Fibroblast of lung (primary cell): Measurements from ENCODE around the gene THPO.

Experiments used
- EZH2 ChIP-seq: IDR thresholded peaks from 2 replicates; pipeline ENCODE4 v1.5.1; 2012; ENCODE audit warnings: low read length, control low read depth, mild to moderate bottlenecking; ENCODE audit errors: missing control alignments
- TF ChIP-seq, protein P1 (sequence below), 2 donors: IDR thresholded peaks in 1 of 2; conservative IDR thresholded peaks in 1 of 2; 1 replicate in 1 of 2; 2 replicates in 1 of 2; pipeline ENCODE4 v1.5.1; 2011 to 2012; ENCODE audit warnings: low read length in 2 of 2, control low read depth in 1 of 2, inconsistent platforms in 1 of 2, low read depth in 1 of 2, mild to moderate bottlenecking in 1 of 2

DNA sequence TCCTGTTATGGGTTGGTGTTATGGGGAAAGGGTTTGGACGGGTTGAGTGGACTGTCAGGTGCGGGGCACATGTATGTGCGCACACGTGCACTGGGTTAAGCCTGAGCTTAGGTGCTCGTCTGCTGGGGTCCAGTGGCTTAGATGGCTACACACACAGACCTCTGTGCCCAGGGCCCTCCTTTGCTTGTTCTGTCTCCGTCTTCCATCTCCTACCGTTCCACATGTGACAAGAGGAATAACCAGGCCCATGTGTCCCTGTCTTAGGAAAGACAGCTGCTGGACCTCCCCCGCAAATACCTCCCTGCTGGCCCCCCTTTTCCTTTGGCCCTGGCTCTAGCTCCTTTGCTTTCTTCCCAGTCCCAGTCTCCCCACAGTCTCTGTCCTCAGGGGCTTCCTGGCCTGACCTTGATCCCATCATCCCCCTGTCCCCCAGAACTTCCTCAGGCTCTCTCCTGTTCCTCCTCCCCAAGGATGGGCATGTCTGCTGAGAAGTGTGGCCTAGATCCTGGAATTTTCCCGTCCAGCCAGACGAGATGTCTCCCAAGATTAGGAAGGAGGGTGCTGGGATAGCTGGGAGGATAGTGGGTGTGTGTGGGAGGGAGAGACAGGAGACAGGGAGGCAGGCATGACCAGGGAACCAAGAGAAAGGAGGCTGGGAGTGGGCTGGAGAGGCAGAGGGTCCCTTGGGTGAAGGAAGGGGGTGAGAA is 797 bp upstream of the THPO start:
- TF ChIP-seq, protein P1, sequence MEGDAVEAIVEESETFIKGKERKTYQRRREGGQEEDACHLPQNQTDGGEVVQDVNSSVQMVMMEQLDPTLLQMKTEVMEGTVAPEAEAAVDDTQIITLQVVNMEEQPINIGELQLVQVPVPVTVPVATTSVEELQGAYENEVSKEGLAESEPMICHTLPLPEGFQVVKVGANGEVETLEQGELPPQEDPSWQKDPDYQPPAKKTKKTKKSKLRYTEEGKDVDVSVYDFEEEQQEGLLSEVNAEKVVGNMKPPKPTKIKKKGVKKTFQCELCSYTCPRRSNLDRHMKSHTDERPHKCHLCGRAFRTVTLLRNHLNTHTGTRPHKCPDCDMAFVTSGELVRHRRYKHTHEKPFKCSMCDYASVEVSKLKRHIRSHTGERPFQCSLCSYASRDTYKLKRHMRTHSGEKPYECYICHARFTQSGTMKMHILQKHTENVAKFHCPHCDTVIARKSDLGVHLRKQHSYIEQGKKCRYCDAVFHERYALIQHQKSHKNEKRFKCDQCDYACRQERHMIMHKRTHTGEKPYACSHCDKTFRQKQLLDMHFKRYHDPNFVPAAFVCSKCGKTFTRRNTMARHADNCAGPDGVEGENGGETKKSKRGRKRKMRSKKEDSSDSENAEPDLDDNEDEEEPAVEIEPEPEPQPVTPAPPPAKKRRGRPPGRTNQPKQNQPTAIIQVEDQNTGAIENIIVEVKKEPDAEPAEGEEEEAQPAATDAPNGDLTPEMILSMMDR (conservative IDR thresholded peaks at IDR 0.05 in 1 of 2, IDR thresholded peaks at IDR 0.05 in 1 of 2; ENCODE audit: low read depth in 1 of 2, low read length in 2 of 2): no peak
- TF ChIP-seq EZH2: no peak
